Liver (tissue), 9 donors: ENCODE data around the gene UNC5A. TPM values are rescaled to one million over a fixed set of nuclear protein-coding genes. Genes with fewer than 3 reads are reported as not detected.

Experiments used
- DNase-seq: peaks from one replicate; pipeline ENCODE4 v3.0.0-alpha.2; 2017; ENCODE audit warnings: low spot score
- H3K27ac ChIP-seq, 2 donors: one replicate each; pipeline ENCODE4 v1.7.0; 2013; ENCODE audit warnings: inconsistent platforms in 2 of 2, low read length in 2 of 2, control low read depth in 1 of 2, low read depth in 1 of 2, mild to moderate bottlenecking in 1 of 2
- H3K27me3 ChIP-seq, 4 donors: one replicate each; pipeline versions ENCODE4 v1.6.1 to v1.7.0; 2013; ENCODE audit warnings: low read length in 3 of 4, inconsistent platforms in 1 of 4, mild to moderate bottlenecking in 1 of 4, moderate library complexity in 1 of 4; ENCODE audit not compliant: control insufficient read depth in 4 of 4, insufficient read depth in 4 of 4
- H3K36me3 ChIP-seq, 4 donors: one replicate each; pipeline versions ENCODE4 v1.6.1 to v1.7.0; 2013; ENCODE audit warnings: low read length in 3 of 4, mild to moderate bottlenecking in 3 of 4, low read depth in 1 of 4, moderate library complexity in 1 of 4; ENCODE audit not compliant: control insufficient read depth in 4 of 4, insufficient read depth in 3 of 4
- H3K4me1 ChIP-seq, 4 donors: one replicate each; pipeline versions ENCODE4 v1.6.1 to v1.7.0; 2013; ENCODE audit warnings: low read length in 3 of 4, mild to moderate bottlenecking in 3 of 4, moderate library complexity in 1 of 4; ENCODE audit not compliant: control insufficient read depth in 4 of 4, insufficient read depth in 4 of 4
- H3K4me3 ChIP-seq, 3 donors: one replicate each; pipeline versions ENCODE4 v1.6.1 to v1.7.0; 2013; ENCODE audit warnings: low read length in 3 of 3, control low read depth in 1 of 3, low read depth in 1 of 3, mild to moderate bottlenecking in 1 of 3
- H3K9ac ChIP-seq, 2 donors: one replicate each; pipeline ENCODE4 v1.7.0; 2013; ENCODE audit warnings: low read length in 2 of 2, mild to moderate bottlenecking in 2 of 2, moderate library complexity in 2 of 2, control low read depth in 1 of 2, low read depth in 1 of 2
- H3K9me3 ChIP-seq, 4 donors: one replicate each; pipeline versions ENCODE4 v1.6.1 to v1.7.0; 2013; ENCODE audit warnings: low read length in 3 of 4; ENCODE audit not compliant: control insufficient read depth in 4 of 4
- ATF3 ChIP-seq: IDR thresholded peaks from 2 replicates; pipeline ENCODE4 v1.6.1; 2016; ENCODE audit warnings: antibody characterized with exemption
- CTCF ChIP-seq: fragments of 150-350 bp; IDR thresholded peaks from 2 replicates; pipeline ENCODE4 v1.5.1; 2017; ENCODE audit warnings: improper control_type of control experiment, low read depth, low read length; ENCODE audit not compliant: missing input control
- EGR1 ChIP-seq, 2 donors: IDR thresholded peaks; 2 replicates each; pipeline ENCODE4 v1.6.1; 2016 to 2018; ENCODE audit warnings: antibody characterized with exemption in 2 of 2, low read depth in 2 of 2
- GABPA ChIP-seq, 2 donors: IDR thresholded peaks in 1 of 2; conservative IDR thresholded peaks in 1 of 2; 2 replicates each; pipeline ENCODE4 v1.6.1; 2016; ENCODE audit warnings: antibody characterized with exemption in 2 of 2, mild to moderate bottlenecking in 1 of 2, moderate library complexity in 1 of 2
- HNF4G ChIP-seq: IDR thresholded peaks from 2 replicates; pipeline ENCODE4 v1.6.1; 2016; ENCODE audit warnings: antibody characterized with exemption
- REST ChIP-seq: IDR thresholded peaks from 2 replicates; pipeline ENCODE4 v1.6.1; 2016; ENCODE audit warnings: antibody characterized with exemption, mild to moderate bottlenecking
- RXRA ChIP-seq, 2 donors: IDR thresholded peaks; 2 replicates each; pipeline ENCODE4 v1.6.1; 2017 to 2018; ENCODE audit warnings: antibody characterized with exemption in 2 of 2, mild to moderate bottlenecking in 1 of 2
- SP1 ChIP-seq: IDR thresholded peaks from 2 replicates; pipeline ENCODE4 v1.6.1; 2018; ENCODE audit warnings: antibody characterized with exemption, mild to moderate bottlenecking
- TAF1 ChIP-seq: conservative IDR thresholded peaks from 2 replicates; pipeline ENCODE4 v1.6.1; 2016; ENCODE audit warnings: antibody characterized with exemption, mild to moderate bottlenecking
- YY1 ChIP-seq: IDR thresholded peaks from 2 replicates; pipeline ENCODE4 v1.6.1; 2016; ENCODE audit warnings: antibody characterized with exemption, mild to moderate bottlenecking
- ZBTB33 ChIP-seq: IDR thresholded peaks from 2 replicates; pipeline ENCODE4 v1.6.1; 2016; ENCODE audit warnings: antibody characterized with exemption
- WGBS: extraction: QIAGEN DNeasy Blood & Tissue Kit; methylation state at CpG from one replicate; pipeline ENCODE4 v1.1.7; 2013; 5-methylcytosine and 5-hydroxymethylcytosine counted together
- polyA plus RNA-seq, 2 donors: library from polyadenylated mRNA; stranded (reverse) in 1 of 2; unstranded in 1 of 2; fragments of 200-250 nt in 1 of 2; fragments of >200 nt in 1 of 2; fragmentation: Nextera tagmentation in 1 of 2; extraction: Ambion mirVana in 1 of 2; gene quantifications; one replicate each; pipeline versions ENCODE4 v1.2.1 to v1.2.3, GENCODE V29; 2013 to 2015
- total RNA-seq, 2 donors: library from RNA; depleted of rRNA; stranded (reverse); fragments of >200 nt; gene quantifications; one replicate each; pipeline ENCODE4 v1.2.3, GENCODE V29; 2014
- donor health status: healthy.
- donor health status: healthy.
- donor health status: healthy.
- donor health status: healthy.
- donor health status: healthy.

Gene UNC5A
- total and polyA plus RNA-seq, 4 donors, result under 0.01 to 0.07 (median 0.03) TPM; not detected in 1

- 72% methylated on average over 3 of the region's 3 CpGs for WGBS
- Histone ChIP-seq H3K36me3 (no peaks in the 10 kb centered on the region), H3K9ac (no peak overlapping the region), H3K4me3 (no peak overlapping the region), H3K27ac (no peak overlapping the region), H3K4me1 (no peaks in the 10 kb centered on the region), H3K9me3 (no peaks in the 10 kb centered on the region), H3K27me3 (peaks cover 0 to 7% (median 2%) of the 10 kb centered on the region in 4 donors)
- TF ChIP-seq CTCF (no peak), YY1 (no peak), ATF3 (no peak), EGR1 (IDR thresholded peaks at IDR 0.05; ENCODE audit: low read depth in 2 of 2) (no peak), ZBTB33 (no peak), RXRA (IDR thresholded peaks at IDR 0.05) (no peak), REST (no peak), HNF4G (no peak), SP1 (no peak)
- no peak for DNase-seq
Measured at GRCh38 chr5:176787676-176788075, 22.7 kb upstream of the UNC5A start.

GRCh38 chr5:176788091-176788490 is 22.3 kb upstream of the UNC5A start:
- no peaks in the 10 kb centered on the region for H3K9me3 ChIP-seq
- 58% methylated on average over 7 of the region's 7 CpGs for WGBS
- H3K27me3 ChIP-seq, result peaks cover 0 to 8% (median 2%) of the 10 kb centered on the region in 4 donors
- no peak overlapping the region for H3K27ac ChIP-seq
- no peaks in the 10 kb centered on the region for H3K4me1 ChIP-seq
- TF ChIP-seq GABPA (IDR thresholded peaks at IDR 0.05 in 1 of 2, conservative IDR thresholded peaks at IDR 0.05 in 1 of 2) (no peak), CTCF (no peak), TAF1 (no peak), RXRA (IDR thresholded peaks at IDR 0.05) (no peak), EGR1 (IDR thresholded peaks at IDR 0.05; ENCODE audit: low read depth in 2 of 2) (no peak), ATF3 (no peak), YY1 (no peak)
- H3K36me3 ChIP-seq, result no peaks in the 10 kb centered on the region
- no peak overlapping the region for H3K9ac ChIP-seq
- DNase-seq, result no peak
- H3K4me3 ChIP-seq, result no peak overlapping the region
